Caco-2 (cell line): ENCODE data around the gene CPVL. TPM values are rescaled to one million over a fixed set of nuclear protein-coding genes. Genes with fewer than 3 reads are reported as not detected.

Experiments used
- BruUV-seq: library from RNA; stranded (reverse); fragments of 400-500 nt; replicated peaks from 2 replicates; lab custom pipeline; 2021; lab: Mats Ljungman, UMichigan
- CTCF ChIA-PET: fragments of 300-600 bp; sonication (Branson Sonifier 250); formaldehyde crosslinking; loops from one replicate; lab custom pipeline; 2022; ENCODE audit warnings: antibody characterized with exemption; lab: Charles Lee
- POLR2A ChIA-PET: fragments of 300-600 bp; sonication (Branson Sonifier 250); formaldehyde crosslinking; loops from one replicate; lab custom pipeline; 2022; ENCODE audit warnings: antibody characterized with exemption; lab: Charles Lee
- DNase-seq, 2 experiments: peaks; one replicate each; pipeline versions ENCODE4 v3.0.0 to v3.0.0-alpha.2; 2020 to 2022
- H3K27me3 ChIP-seq: replicated peaks from 2 replicates; pipeline ENCODE4 v1.6.0; 2011; ENCODE audit warnings: low read length; ENCODE audit not compliant: control insufficient read depth, insufficient read depth
- H3K36me3 ChIP-seq: 2 replicates; pipeline ENCODE4 v1.5.1; 2011; ENCODE audit warnings: low read length; ENCODE audit not compliant: control insufficient read depth, insufficient read depth
- H3K4me1 ChIP-seq: fragments of 250-450 bp; sonication (Bioruptor Pico); 2 replicates; pipeline ENCODE4 v1.5.1; 2020; ENCODE audit warnings: mild to moderate bottlenecking
- H3K4me3 ChIP-seq: 2 replicates; pipeline ENCODE4 v1.5.1; 2011; ENCODE audit warnings: low read depth, mild to moderate bottlenecking, control low read depth, low read length
- H3K9me3 ChIP-seq: fragments of 250-450 bp; sonication (Bioruptor Pico); 2 replicates; pipeline ENCODE4 v1.5.1; 2020; ENCODE audit warnings: mild to moderate bottlenecking, moderate library complexity
- H3K27ac Mint-ChIP-seq: one replicate; pipeline ENCODE4 v1.8.0; 2022; ENCODE audit warnings: mixed read lengths; ENCODE audit not compliant: unreplicated experiment
- H3K27me3 Mint-ChIP-seq: one replicate; pipeline ENCODE4 v1.8.0; 2022; ENCODE audit warnings: mixed read lengths; ENCODE audit not compliant: insufficient read depth, unreplicated experiment
- H3K36me3 Mint-ChIP-seq: one replicate; pipeline ENCODE4 v1.8.0; 2022; ENCODE audit warnings: mild to moderate bottlenecking, mixed read lengths; ENCODE audit not compliant: insufficient read depth, unreplicated experiment
- H3K4me1 Mint-ChIP-seq: one replicate; pipeline ENCODE4 v1.8.0; 2022; ENCODE audit warnings: low read depth, mixed read lengths; ENCODE audit not compliant: unreplicated experiment
- H3K4me3 Mint-ChIP-seq: one replicate; pipeline ENCODE4 v1.8.0; 2022; ENCODE audit warnings: mild to moderate bottlenecking, moderate library complexity, mixed read lengths; ENCODE audit not compliant: unreplicated experiment
- H3K9me3 Mint-ChIP-seq: one replicate; pipeline ENCODE4 v1.8.0; 2022; ENCODE audit warnings: mixed read lengths; ENCODE audit not compliant: unreplicated experiment
- CTCF ChIP-seq, 2 experiments: fragments of 200-600 bp in 1 of 2; IDR thresholded peaks; 1 replicate in 1 of 2; 2 replicates in 1 of 2; pipeline versions ENCODE4 v1.5.1 to v1.8.0; 2011 to 2022; ENCODE audit warnings: antibody characterized with exemption in 1 of 2, control low read depth in 1 of 2, inconsistent platforms in 1 of 2, low read depth in 1 of 2, low read length in 1 of 2, mild to moderate bottlenecking in 1 of 2, moderate library complexity in 1 of 2; ENCODE audit not compliant: insufficient read depth in 1 of 2, severe bottlenecking in 1 of 2, unreplicated experiment in 1 of 2
- intact Hi-C: fragments of 100-400 bp; cut with micrococcal nuclease; formaldehyde crosslinking; loops from one replicate; pipeline ENCODE4 v1.10.0; 2022; ENCODE audit not compliant: unreplicated experiment
- total RNA-seq: library from RNA; stranded (reverse); gene quantifications from 2 replicates; pipeline ENCODE4 v1.2.3, GENCODE V29; 2022

Gene CPVL
- total RNA-seq, 1 experiment from 2014 or later: 109 TPM

GRCh38 chr7:29140873-29141468, 5.4 kb downstream of the CPVL start:
- Histone ChIP-seq H3K4me1 (peaks cover 49% of the 10 kb centered on the region), H3K9me3 (no peaks in the 10 kb centered on the region), H3K27me3 (no peaks in the 10 kb centered on the region), H3K36me3 (no peaks in the 10 kb centered on the region), H3K4me3 (no peak overlapping the region)
- DNase-seq: peak; percentile 24 to 42
- Mint-ChIP-seq H3K4me3 (no peak overlapping the region), H3K27ac (peak overlapping the region; percentile 42), H3K36me3 (peaks cover 6% of the 10 kb centered on the region), H3K9me3 (peaks cover 13% of the 10 kb centered on the region), H3K4me1 (peaks cover 37% of the 10 kb centered on the region), H3K27me3 (no peaks in the 10 kb centered on the region)
- BruUV-seq: no TSS peak
- CTCF ChIA-PET: interaction anchor here (0.6 to 1.6 kb wide), 4 partner anchors 49 to 219 kb away, joined by 3 to 4 read pairs (median 3); no protein-coding TSS in a partner anchor
- no peak for TF ChIP-seq CTCF (IDR thresholded peaks at IDR 0.05; ENCODE audit: insufficient read depth in 1 of 2, low read depth in 1 of 2, low read length in 1 of 2, severe bottlenecking in 1 of 2, unreplicated experiment in 1 of 2)
- intact Hi-C loops: no loop called here
- POLR2A ChIA-PET: no interaction called here

GRCh38 chr7:29139796-29140195, 6.5 kb downstream of the CPVL start:
- H3K27ac Mint-ChIP-seq: no peak overlapping the region
- no TSS peak for BruUV-seq

GRCh38 chr7:29139191-29139590, 7.1 kb downstream of the CPVL start:
- Mint-ChIP-seq H3K4me1 (peaks cover 37% of the 10 kb centered on the region), H3K9me3 (peaks cover 16% of the 10 kb centered on the region), H3K27me3 (no peaks in the 10 kb centered on the region), H3K36me3 (peaks cover 5% of the 10 kb centered on the region), H3K4me3 (no peak overlapping the region), H3K27ac (no peak overlapping the region)
- Histone ChIP-seq H3K4me3 (no peak overlapping the region), H3K4me1 (peaks cover 40% of the 10 kb centered on the region), H3K9me3 (no peaks in the 10 kb centered on the region), H3K36me3 (no peaks in the 10 kb centered on the region), H3K27me3 (no peaks in the 10 kb centered on the region)
- POLR2A ChIA-PET: no interaction called here
- no peak for TF ChIP-seq CTCF (IDR thresholded peaks at IDR 0.05; ENCODE audit: insufficient read depth in 1 of 2, low read depth in 1 of 2, low read length in 1 of 2, severe bottlenecking in 1 of 2, unreplicated experiment in 1 of 2)
- CTCF ChIA-PET: no interaction called here
- no TSS peak for BruUV-seq
- intact Hi-C loops: no loop called here
- DNase-seq: no peak

More at GRCh38 chr7:29139796-29140195, 6.5 kb downstream of the CPVL start:
- Histone ChIP-seq H3K4me1 (peaks cover 42% of the 10 kb centered on the region), H3K27me3 (no peaks in the 10 kb centered on the region), H3K36me3 (no peaks in the 10 kb centered on the region), H3K4me3 (no peak overlapping the region), H3K9me3 (no peaks in the 10 kb centered on the region)
- intact Hi-C loops: no loop called here
- peaks cover 37% of the 10 kb centered on the region for H3K4me1 Mint-ChIP-seq
- no peaks in the 10 kb centered on the region for H3K27me3 Mint-ChIP-seq
- CTCF ChIA-PET: no interaction called here
- no peak for TF ChIP-seq CTCF (IDR thresholded peaks at IDR 0.05; ENCODE audit: insufficient read depth in 1 of 2, low read depth in 1 of 2, low read length in 1 of 2, severe bottlenecking in 1 of 2, unreplicated experiment in 1 of 2)
- peaks cover 16% of the 10 kb centered on the region for H3K9me3 Mint-ChIP-seq
- POLR2A ChIA-PET: no interaction called here
- H3K4me3 Mint-ChIP-seq: no peak overlapping the region
- H3K36me3 Mint-ChIP-seq: peaks cover 5% of the 10 kb centered on the region
- no peak for DNase-seq
